ENCODE data around the gene KIRREL3.
"Not testable (repeated sequence)": the region's sequence is repeated elsewhere in the genome, so short reads cannot be mapped to it uniquely, and the experiment has no call there.

Gene KIRREL3

GRCh38 chr11:126996036-126996804 lies 4.3 kb downstream of the KIRREL3 start:
- DNase-seq = no peak

GRCh38 chr11:126993599-126993998 lies 7.0 kb downstream of the KIRREL3 start:
- DNase-seq = no peak

GRCh38 chr11:126992804-126993111 lies 7.8 kb downstream of the KIRREL3 start:
- DNase-seq = no peak

- DNase-seq = no peak
These were observed 8.3 kb downstream of the KIRREL3 start for GRCh38 chr11:126992065-126992803.

- DNase-seq = no peak
These were observed 9.0 kb downstream of the KIRREL3 start for GRCh38 chr11:126991596-126991995.

GRCh38 chr11:126990716-126991480 lies 9.7 kb downstream of the KIRREL3 start:
- DNase-seq = no peak

GRCh38 chr11:126989942-126990715 lies 10.4 kb downstream of the KIRREL3 start:
- peak; percentile 30 for DNase-seq

GRCh38 chr11:126988655-126989054 lies 11.9 kb downstream of the KIRREL3 start:
- no peak for DNase-seq

GRCh38 chr11:126981635-126982034 lies 18.9 kb downstream of the KIRREL3 start:
- DNase-seq = no peak

- DNase-seq = no peak
These were observed 21.7 kb downstream of the KIRREL3 start for GRCh38 chr11:126978911-126979310.

GRCh38 chr11:126978165-126978564 lies 22.4 kb downstream of the KIRREL3 start:
- DNase-seq = no peak

- DNase-seq = no peak
These were observed 27.5 kb downstream of the KIRREL3 start for GRCh38 chr11:126973051-126973450.

GRCh38 chr11:126971305-126971704 lies 29.3 kb downstream of the KIRREL3 start:
- no peak for DNase-seq

GRCh38 chr11:126969865-126970479 lies 30.6 kb downstream of the KIRREL3 start:
- no peak for DNase-seq

GRCh38 chr11:126968915-126969314 lies 31.7 kb downstream of the KIRREL3 start:
- DNase-seq = no peak

GRCh38 chr11:126965331-126965730 lies 35.2 kb downstream of the KIRREL3 start:
- no peak for DNase-seq

GRCh38 chr11:126963603-126964363 lies 36.8 kb downstream of the KIRREL3 start:
- DNase-seq = no peak

GRCh38 chr11:126963115-126963514 lies 37.5 kb downstream of the KIRREL3 start:
- DNase-seq = no peak

- no peak for DNase-seq
These were observed 40.9 kb downstream of the KIRREL3 start for GRCh38 chr11:126959700-126960099.

GRCh38 chr11:126956635-126957034 lies 43.9 kb downstream of the KIRREL3 start:
- no peak for DNase-seq

- DNase-seq = not testable (repeated sequence)
These were observed 48.0 kb downstream of the KIRREL3 start for GRCh38 chr11:126952533-126952932.

GRCh38 chr11:126951465-126951864 lies 49.1 kb downstream of the KIRREL3 start:
- DNase-seq = no peak
